Calu3 (cell line): ENCODE measurements around the gene TSKU. TPM values are rescaled to one million over a fixed set of nuclear protein-coding genes. Genes with fewer than 3 reads are reported as not detected.

Experiments used
- BruUV-seq: library from RNA; stranded (reverse); fragments of 400-500 nt; replicated peaks from 2 replicates; lab custom pipeline; 2021; lab: Mats Ljungman, UMichigan
- CTCF ChIA-PET: fragments of 300-600 bp; sonication (Branson Sonifier 250); formaldehyde crosslinking; loops from one replicate; lab custom pipeline; 2022; ENCODE audit warnings: antibody characterized with exemption; lab: Charles Lee
- DNase-seq: peaks from one replicate; pipeline ENCODE4 v3.0.0; 2022
- H3K27ac Mint-ChIP-seq: one replicate; pipeline ENCODE4 v1.8.0; 2022; ENCODE audit warnings: mixed read lengths; ENCODE audit not compliant: unreplicated experiment
- H3K27me3 Mint-ChIP-seq: one replicate; pipeline ENCODE4 v1.8.0; 2022; ENCODE audit warnings: mixed read lengths; ENCODE audit not compliant: unreplicated experiment
- H3K36me3 Mint-ChIP-seq: one replicate; pipeline ENCODE4 v1.8.0; 2022; ENCODE audit warnings: mild to moderate bottlenecking, moderate library complexity, mixed read lengths; ENCODE audit not compliant: insufficient read depth, unreplicated experiment
- H3K4me1 Mint-ChIP-seq: one replicate; pipeline ENCODE4 v1.8.0; 2022; ENCODE audit warnings: mild to moderate bottlenecking, low read depth, mixed read lengths; ENCODE audit not compliant: unreplicated experiment
- H3K4me3 Mint-ChIP-seq: one replicate; pipeline ENCODE4 v1.8.0; 2022; ENCODE audit warnings: mild to moderate bottlenecking, low read depth, moderate library complexity, mixed read lengths; ENCODE audit not compliant: unreplicated experiment
- H3K9me3 Mint-ChIP-seq: one replicate; pipeline ENCODE4 v1.8.0; 2022; ENCODE audit warnings: low read depth, mixed read lengths; ENCODE audit not compliant: unreplicated experiment
- intact Hi-C: fragments of 100-400 bp; cut with micrococcal nuclease; formaldehyde crosslinking; loops from one replicate; pipeline ENCODE4 v1.10.0; 2022; ENCODE audit not compliant: unreplicated experiment
- total RNA-seq: library from RNA; stranded (reverse); gene quantifications from 2 replicates; pipeline ENCODE4 v1.2.3, GENCODE V29; 2022
- TF ChIP-seq, protein P1 (sequence below): fragments of 200-600 bp; IDR thresholded peaks from one replicate; pipeline ENCODE4 v1.8.0; 2022; ENCODE audit warnings: antibody characterized with exemption; ENCODE audit not compliant: unreplicated experiment

The TSKU gene
- total RNA-seq, 1 experiment from 2014 or later = 49.0 TPM

DNA sequence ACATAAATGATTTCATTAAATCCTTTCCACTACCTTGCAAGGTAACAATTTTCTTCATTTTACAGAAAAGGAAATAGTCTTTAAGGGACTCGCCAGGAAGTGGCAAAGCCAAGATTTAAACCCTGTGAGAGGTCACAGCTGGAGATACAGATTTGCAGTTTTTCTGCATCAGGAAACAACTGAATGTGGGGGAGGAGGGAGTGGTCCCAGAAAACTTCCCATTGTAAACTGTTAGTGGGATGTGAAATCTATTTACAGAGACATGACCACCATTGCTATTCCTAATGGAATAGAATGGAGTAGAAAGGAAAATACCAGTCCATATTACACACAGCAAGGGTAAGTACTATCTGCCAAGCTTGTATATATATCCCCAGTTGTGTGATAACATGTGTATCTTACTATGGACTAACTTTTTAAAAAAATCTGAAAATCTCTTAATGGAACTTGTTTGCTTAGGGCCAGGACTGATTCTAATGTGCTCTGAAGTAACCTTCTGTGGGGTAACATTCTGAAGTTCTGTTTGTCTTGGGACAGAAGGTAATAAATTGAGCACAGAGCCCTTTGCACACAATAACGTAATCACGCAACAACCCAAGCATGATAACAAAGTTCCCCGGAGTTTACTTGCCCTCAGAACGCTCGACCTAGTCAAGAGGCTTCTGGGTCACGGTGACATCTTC is 10.9 kb upstream of the TSKU start:
- DNase-seq = no peak
- TF ChIP-seq, protein P1, sequence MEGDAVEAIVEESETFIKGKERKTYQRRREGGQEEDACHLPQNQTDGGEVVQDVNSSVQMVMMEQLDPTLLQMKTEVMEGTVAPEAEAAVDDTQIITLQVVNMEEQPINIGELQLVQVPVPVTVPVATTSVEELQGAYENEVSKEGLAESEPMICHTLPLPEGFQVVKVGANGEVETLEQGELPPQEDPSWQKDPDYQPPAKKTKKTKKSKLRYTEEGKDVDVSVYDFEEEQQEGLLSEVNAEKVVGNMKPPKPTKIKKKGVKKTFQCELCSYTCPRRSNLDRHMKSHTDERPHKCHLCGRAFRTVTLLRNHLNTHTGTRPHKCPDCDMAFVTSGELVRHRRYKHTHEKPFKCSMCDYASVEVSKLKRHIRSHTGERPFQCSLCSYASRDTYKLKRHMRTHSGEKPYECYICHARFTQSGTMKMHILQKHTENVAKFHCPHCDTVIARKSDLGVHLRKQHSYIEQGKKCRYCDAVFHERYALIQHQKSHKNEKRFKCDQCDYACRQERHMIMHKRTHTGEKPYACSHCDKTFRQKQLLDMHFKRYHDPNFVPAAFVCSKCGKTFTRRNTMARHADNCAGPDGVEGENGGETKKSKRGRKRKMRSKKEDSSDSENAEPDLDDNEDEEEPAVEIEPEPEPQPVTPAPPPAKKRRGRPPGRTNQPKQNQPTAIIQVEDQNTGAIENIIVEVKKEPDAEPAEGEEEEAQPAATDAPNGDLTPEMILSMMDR = no peak
- intact Hi-C loops = no loop called here
- BruUV-seq = no TSS peak
- CTCF ChIA-PET = no interaction called here
- no peaks in the 10 kb centered on the region for H3K27me3 Mint-ChIP-seq
- H3K9me3 Mint-ChIP-seq = peaks cover 12% of the 10 kb centered on the region
- peaks cover 61% of the 10 kb centered on the region for H3K4me1 Mint-ChIP-seq
- peaks cover 13% of the 10 kb centered on the region for H3K36me3 Mint-ChIP-seq
- H3K27ac Mint-ChIP-seq = peak overlapping the region; percentile 88
- H3K4me3 Mint-ChIP-seq = no peak overlapping the region

DNA sequence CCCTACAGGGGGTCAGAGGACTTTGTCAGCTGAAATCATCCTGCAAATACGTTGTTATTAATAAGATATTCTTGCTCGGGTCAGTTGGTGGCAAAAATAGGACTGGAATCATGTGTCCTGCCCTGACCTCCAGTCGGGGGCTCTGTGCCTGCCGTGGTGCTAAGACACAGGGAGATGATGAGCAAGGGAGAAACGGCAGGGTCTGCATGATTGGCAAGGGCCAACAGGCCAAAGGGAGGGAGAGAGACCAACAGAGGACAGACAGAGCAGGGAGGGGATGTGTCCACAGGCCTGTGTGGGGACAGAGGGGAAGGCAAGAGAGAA is 10.4 kb upstream of the TSKU start:
- CTCF ChIA-PET = interaction anchor here (0.6 to 1.8 kb wide), 2 partner anchors 9 to 10 kb away, joined by 3 to 5 read pairs; no protein-coding TSS in a partner anchor
- no peaks in the 10 kb centered on the region for H3K27me3 Mint-ChIP-seq
- no peak overlapping the region for H3K27ac Mint-ChIP-seq

DNA sequence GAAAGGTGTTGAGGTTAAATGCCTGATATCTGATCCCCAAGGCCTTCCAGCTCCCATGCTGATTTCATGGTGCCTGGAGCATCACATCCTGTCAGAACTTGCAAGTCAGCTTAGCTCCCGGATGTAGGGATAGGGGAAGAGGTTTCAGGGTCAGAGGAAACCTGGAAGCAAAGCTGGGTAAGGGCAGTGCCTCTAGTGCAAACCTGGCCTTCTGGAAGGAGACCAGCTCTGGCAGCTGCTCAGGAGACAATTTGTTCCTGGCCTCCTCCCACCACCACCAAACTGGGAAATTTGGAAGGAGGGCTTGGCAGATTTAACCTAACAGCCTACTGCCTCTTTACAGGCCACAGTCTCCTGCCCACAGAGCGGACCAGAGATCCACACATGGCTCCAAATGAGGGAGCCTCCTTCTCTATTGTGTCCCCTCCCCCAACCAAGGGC is 9.2 kb upstream of the TSKU start:
- H3K4me3 Mint-ChIP-seq = no peak overlapping the region
- H3K27ac Mint-ChIP-seq = no peak overlapping the region
- H3K36me3 Mint-ChIP-seq = peaks cover 13% of the 10 kb centered on the region
- no peak for DNase-seq
- intact Hi-C loops = no loop called here
- H3K4me1 Mint-ChIP-seq = peaks cover 45% of the 10 kb centered on the region
- H3K9me3 Mint-ChIP-seq = peaks cover 15% of the 10 kb centered on the region
- no peaks in the 10 kb centered on the region for H3K27me3 Mint-ChIP-seq
- no TSS peak for BruUV-seq
- TF ChIP-seq, protein P1 = no peak
- CTCF ChIA-PET = interaction anchor here (0.6 to 1.8 kb wide), 2 partner anchors 10 to 92 kb away, joined by 3 read pairs; no protein-coding TSS in a partner anchor

More for the DNA sequence above, 10.4 kb upstream of the TSKU start:
- Mint-ChIP-seq H3K36me3 (peaks cover 13% of the 10 kb centered on the region), H3K4me1 (peaks cover 56% of the 10 kb centered on the region), H3K4me3 (no peak overlapping the region), H3K9me3 (peaks cover 15% of the 10 kb centered on the region)
- no TSS peak for BruUV-seq
- TF ChIP-seq, protein P1 = no peak
- DNase-seq = no peak
- intact Hi-C loops = no loop called here

DNA sequence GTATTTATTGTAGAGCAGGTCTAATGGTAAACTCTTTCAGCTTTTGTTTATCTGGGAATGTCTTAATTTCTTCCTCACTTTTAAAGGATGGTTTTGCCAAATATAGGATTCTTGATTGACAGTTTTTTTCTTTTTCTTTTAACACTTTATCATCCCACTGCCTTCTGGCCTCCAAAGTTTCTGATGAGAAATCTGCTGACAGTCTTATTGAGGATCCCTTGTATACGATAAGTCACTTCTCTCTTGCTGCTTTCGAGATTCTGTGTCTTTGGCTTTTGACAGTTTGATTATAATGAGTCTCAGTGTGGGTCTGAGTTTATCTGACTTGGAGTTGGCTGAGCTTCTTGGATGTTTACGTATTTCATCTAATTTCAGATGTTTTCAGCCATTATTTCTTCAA is 6.7 kb upstream of the TSKU start:
- H3K36me3 Mint-ChIP-seq = peaks cover 5% of the 10 kb centered on the region
- DNase-seq = no peak
- TF ChIP-seq, protein P1 = no peak
- H3K27ac Mint-ChIP-seq = no peak overlapping the region
- H3K4me3 Mint-ChIP-seq = no peak overlapping the region
- peaks cover 15% of the 10 kb centered on the region for H3K9me3 Mint-ChIP-seq
- intact Hi-C loops = no loop called here
- no TSS peak for BruUV-seq
- CTCF ChIA-PET = interaction anchor here (1.5 kb wide), 1 partner anchor 54 kb away, joined by 3 read pairs; no protein-coding TSS in a partner anchor
- H3K27me3 Mint-ChIP-seq = no peaks in the 10 kb centered on the region
- H3K4me1 Mint-ChIP-seq = peaks cover 33% of the 10 kb centered on the region
